ENCODE measurements around the gene OR9Q1. TPM values are rescaled to one million over a fixed set of nuclear protein-coding genes. Genes with fewer than 3 reads are reported as not detected.

Gene OR9Q1
- total and polyA plus RNA-seq, 4 donors: not detected

DNA sequence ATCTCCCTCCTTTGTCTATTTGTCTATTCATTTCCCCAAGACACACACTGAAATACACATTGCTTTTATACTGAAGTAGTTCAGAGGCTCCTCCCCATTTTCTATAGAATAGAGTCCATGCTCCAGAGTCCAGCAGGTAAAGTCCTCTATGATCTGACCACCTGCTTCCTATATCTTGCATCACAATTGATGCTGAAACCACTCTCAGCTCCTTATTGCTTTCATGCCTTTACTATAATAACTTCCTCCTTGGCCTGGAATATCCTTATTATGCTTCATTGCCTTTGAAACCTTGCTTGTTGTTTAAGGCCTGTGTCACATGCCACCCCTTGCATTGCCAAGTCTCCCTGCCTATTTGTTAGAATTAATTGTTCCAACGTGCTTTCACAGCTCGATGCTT is 19.7 kb downstream of the OR9Q1 start (continued):
- TF ChIP-seq, protein P1, sequence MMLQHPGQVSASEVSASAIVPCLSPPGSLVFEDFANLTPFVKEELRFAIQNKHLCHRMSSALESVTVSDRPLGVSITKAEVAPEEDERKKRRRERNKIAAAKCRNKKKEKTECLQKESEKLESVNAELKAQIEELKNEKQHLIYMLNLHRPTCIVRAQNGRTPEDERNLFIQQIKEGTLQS (IDR thresholded peaks at IDR 0.05): no peak

DNA sequence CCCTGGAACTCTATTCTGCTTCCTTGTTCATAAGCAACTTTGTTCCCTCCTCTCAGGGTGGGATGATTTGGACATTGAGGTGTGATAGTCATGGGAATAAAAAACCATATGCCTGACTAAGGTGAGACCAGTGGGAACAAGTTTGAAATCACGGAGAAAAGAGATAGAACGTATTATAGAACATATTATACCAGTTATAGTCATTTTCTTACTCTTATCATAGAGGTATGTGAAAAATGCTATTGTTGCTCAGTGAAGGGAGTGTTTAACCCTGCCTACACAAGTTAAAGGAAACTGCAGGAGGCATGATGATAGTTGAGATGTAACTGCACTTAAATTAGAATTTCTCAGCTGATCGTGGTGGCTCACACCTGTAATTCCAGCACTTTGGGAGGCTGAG is 22.6 kb downstream of the OR9Q1 start:
- Histone ChIP-seq H3K36me3 (ENCODE audit: control insufficient read depth in 4 of 4, insufficient read depth in 3 of 4, low read depth in 1 of 4, low read length in 3 of 4) (no peaks in the 10 kb centered on the region), H3K4me1 (ENCODE audit: control insufficient read depth in 4 of 4, insufficient read depth in 4 of 4, low read length in 3 of 4) (no peaks in the 10 kb centered on the region), H3K27me3 (ENCODE audit: control insufficient read depth in 4 of 4, insufficient read depth in 4 of 4, low read length in 3 of 4) (peaks cover 0 to 4% (median 0%) of the 10 kb centered on the region in 4 donors), H3K9me3 (ENCODE audit: control insufficient read depth in 4 of 4, low read length in 3 of 4) (no peaks in the 10 kb centered on the region), H3K9ac (ENCODE audit: low read depth in 1 of 2, low read length in 2 of 2) (no peak overlapping the region), H3K4me3 (ENCODE audit: low read depth in 1 of 3, low read length in 3 of 3) (no peak overlapping the region), H3K27ac (ENCODE audit: low read depth in 1 of 2, low read length in 2 of 2) (no peak overlapping the region)
- WGBS: 52% methylated on average over 3 of the region's 3 CpGs
- TF ChIP-seq, protein P2, sequence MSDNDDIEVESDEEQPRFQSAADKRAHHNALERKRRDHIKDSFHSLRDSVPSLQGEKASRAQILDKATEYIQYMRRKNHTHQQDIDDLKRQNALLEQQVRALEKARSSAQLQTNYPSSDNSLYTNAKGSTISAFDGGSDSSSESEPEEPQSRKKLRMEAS (IDR thresholded peaks at IDR 0.05): no peak
- TF ChIP-seq, protein P3, sequence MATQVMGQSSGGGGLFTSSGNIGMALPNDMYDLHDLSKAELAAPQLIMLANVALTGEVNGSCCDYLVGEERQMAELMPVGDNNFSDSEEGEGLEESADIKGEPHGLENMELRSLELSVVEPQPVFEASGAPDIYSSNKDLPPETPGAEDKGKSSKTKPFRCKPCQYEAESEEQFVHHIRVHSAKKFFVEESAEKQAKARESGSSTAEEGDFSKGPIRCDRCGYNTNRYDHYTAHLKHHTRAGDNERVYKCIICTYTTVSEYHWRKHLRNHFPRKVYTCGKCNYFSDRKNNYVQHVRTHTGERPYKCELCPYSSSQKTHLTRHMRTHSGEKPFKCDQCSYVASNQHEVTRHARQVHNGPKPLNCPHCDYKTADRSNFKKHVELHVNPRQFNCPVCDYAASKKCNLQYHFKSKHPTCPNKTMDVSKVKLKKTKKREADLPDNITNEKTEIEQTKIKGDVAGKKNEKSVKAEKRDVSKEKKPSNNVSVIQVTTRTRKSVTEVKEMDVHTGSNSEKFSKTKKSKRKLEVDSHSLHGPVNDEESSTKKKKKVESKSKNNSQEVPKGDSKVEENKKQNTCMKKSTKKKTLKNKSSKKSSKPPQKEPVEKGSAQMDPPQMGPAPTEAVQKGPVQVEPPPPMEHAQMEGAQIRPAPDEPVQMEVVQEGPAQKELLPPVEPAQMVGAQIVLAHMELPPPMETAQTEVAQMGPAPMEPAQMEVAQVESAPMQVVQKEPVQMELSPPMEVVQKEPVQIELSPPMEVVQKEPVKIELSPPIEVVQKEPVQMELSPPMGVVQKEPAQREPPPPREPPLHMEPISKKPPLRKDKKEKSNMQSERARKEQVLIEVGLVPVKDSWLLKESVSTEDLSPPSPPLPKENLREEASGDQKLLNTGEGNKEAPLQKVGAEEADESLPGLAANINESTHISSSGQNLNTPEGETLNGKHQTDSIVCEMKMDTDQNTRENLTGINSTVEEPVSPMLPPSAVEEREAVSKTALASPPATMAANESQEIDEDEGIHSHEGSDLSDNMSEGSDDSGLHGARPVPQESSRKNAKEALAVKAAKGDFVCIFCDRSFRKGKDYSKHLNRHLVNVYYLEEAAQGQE (IDR thresholded peaks at IDR 0.05): no peak
- no peak for TF ChIP-seq SP1 (IDR thresholded peaks at IDR 0.05)
- TF ChIP-seq JUND (IDR thresholded peaks at IDR 0.05): no peak
- no peak for TF ChIP-seq NR2F2 (IDR thresholded peaks at IDR 0.05)
- no peak for TF ChIP-seq HNF4G (IDR thresholded peaks at IDR 0.05)
- TF ChIP-seq FOXA2 (IDR thresholded peaks at IDR 0.05): no peak
- no peak for TF ChIP-seq TAF1 (conservative IDR thresholded peaks at IDR 0.05)
- TF ChIP-seq RXRA (IDR thresholded peaks at IDR 0.05): no peak
- no peak for TF ChIP-seq HNF4A (conservative IDR thresholded peaks at IDR 0.05)
- TF ChIP-seq YY1 (IDR thresholded peaks at IDR 0.05): no peak
- TF ChIP-seq, protein P1 (IDR thresholded peaks at IDR 0.05): no peak
- no peak for TF ChIP-seq RAD21 (IDR thresholded peaks at IDR 0.05)
- no peak for DNase-seq (ENCODE audit: low spot score)

DNA sequence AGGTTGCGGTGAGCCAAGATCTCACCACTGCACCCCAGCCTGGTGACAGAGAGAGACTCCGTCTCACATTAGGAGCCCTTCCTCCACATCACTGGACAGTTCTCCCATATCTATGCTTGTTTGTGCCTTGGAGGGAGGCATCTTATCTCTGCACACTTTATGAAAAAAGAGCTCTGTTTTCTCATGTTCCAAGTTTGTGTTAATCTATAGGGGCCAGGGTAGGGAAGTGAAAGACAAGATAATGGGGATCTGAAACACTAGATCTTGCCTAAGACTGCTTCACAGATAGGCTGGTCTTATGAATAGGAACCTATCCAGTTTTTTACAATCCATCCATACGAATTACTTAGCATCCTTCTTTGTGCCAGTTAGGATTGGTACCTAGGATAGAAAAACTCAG is 24.1 kb downstream of the OR9Q1 start:
- Histone ChIP-seq H3K4me3 (ENCODE audit: low read depth in 1 of 3, low read length in 3 of 3) (no peak overlapping the region), H3K36me3 (ENCODE audit: control insufficient read depth in 4 of 4, insufficient read depth in 3 of 4, low read depth in 1 of 4, low read length in 3 of 4) (no peaks in the 10 kb centered on the region)
- 77% methylated on average over 3 of the region's 3 CpGs for WGBS

More for the DNA sequence above, 24.1 kb downstream of the OR9Q1 start:
- no peaks in the 10 kb centered on the region for H3K4me1 ChIP-seq (ENCODE audit: control insufficient read depth in 4 of 4, insufficient read depth in 4 of 4, low read length in 3 of 4)
- no peaks in the 10 kb centered on the region for H3K27me3 ChIP-seq (ENCODE audit: control insufficient read depth in 4 of 4, insufficient read depth in 4 of 4, low read length in 3 of 4)
- no peak overlapping the region for H3K27ac ChIP-seq (ENCODE audit: low read depth in 1 of 2, low read length in 2 of 2)
- no peaks in the 10 kb centered on the region for H3K9me3 ChIP-seq (ENCODE audit: control insufficient read depth in 4 of 4, low read length in 3 of 4)
- DNase-seq (ENCODE audit: low spot score): no peak
- TF ChIP-seq, protein P2 (IDR thresholded peaks at IDR 0.05): no peak
- TF ChIP-seq YY1 (IDR thresholded peaks at IDR 0.05) (no peak), FOXA1 (IDR thresholded peaks at IDR 0.05) (no peak), RXRA (IDR thresholded peaks at IDR 0.05) (no peak), TAF1 (conservative IDR thresholded peaks at IDR 0.05) (no peak), FOXA2 (IDR thresholded peaks at IDR 0.05) (no peak), NR2F2 (IDR thresholded peaks at IDR 0.05) (no peak), HNF4G (IDR thresholded peaks at IDR 0.05) (no peak)
- no peak overlapping the region for H3K9ac ChIP-seq (ENCODE audit: low read depth in 1 of 2, low read length in 2 of 2)
